Measurements from ENCODE around the gene ATP2B1.

DNA sequence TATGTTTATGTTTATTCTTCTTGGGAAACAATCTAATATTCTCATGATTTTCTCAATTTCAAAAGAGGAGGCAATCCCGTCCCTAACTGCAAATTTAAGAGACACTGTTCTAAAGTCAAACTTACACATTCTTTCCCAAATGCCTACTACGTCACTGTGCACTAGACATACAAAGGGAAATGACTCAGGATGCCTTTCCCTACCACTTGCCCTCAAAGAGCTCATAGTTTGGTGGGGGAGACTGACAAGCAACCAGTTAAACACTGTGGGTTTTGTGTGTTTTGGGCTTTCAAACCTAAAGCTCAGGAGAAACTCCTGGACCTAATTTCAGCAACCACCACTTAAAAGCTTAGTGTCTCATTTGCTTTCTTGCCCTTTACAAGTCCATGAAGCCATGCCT, 58.4 kb downstream of the ATP2B1 start:
- no peak for TF ChIP-seq POLR2A (IDR thresholded peaks at IDR 0.05; ENCODE audit: low read depth, low read length)
- no peak for TF ChIP-seq TAF1 (IDR thresholded peaks at IDR 0.05; ENCODE audit: low read depth, low read length)

Measured in GM12891 (cell line).